Osteoblast (primary cell): ENCODE measurements around the gene ARHGEF6. TPM values are rescaled to one million over a fixed set of nuclear protein-coding genes. Genes with fewer than 3 reads are reported as not detected.

ENCODE experiments used
- DNase-seq: peaks from one replicate; pipeline ENCODE4 v3.0.0; 2011; ENCODE audit warnings: low spot score, mixed read lengths; ENCODE audit not compliant: insufficient read length; ENCODE audit errors: missing footprints
- H2AFZ ChIP-seq: 2 replicates; pipeline ENCODE4 v1.6.0; 2011; ENCODE audit warnings: mild to moderate bottlenecking, low read length
- H3K27ac ChIP-seq: 2 replicates; pipeline ENCODE4 v1.5.1; 2011; ENCODE audit warnings: mild to moderate bottlenecking, low read depth, low read length, moderate library complexity
- H3K27me3 ChIP-seq: 2 replicates; pipeline ENCODE4 v1.6.0; 2012; ENCODE audit warnings: mild to moderate bottlenecking, control low read depth, inconsistent platforms, low read length, moderate library complexity; ENCODE audit not compliant: insufficient read depth
- H3K36me3 ChIP-seq: 2 replicates; pipeline ENCODE4 v1.5.1; 2011; ENCODE audit warnings: mild to moderate bottlenecking, low read length, control low read depth, moderate library complexity; ENCODE audit not compliant: insufficient read depth
- H3K4me1 ChIP-seq: 2 replicates; pipeline ENCODE4 v1.5.1; 2011; ENCODE audit warnings: mild to moderate bottlenecking, low read length, control low read depth, moderate library complexity; ENCODE audit not compliant: insufficient read depth
- H3K4me2 ChIP-seq: 2 replicates; pipeline ENCODE4 v1.6.0; 2011; ENCODE audit warnings: mild to moderate bottlenecking, low read length; ENCODE audit not compliant: insufficient read depth
- H3K4me3 ChIP-seq: fragments of 200-600 bp; sonication (generic); 3 replicates; pipeline ENCODE4 v1.5.1; 2012; ENCODE audit warnings: mild to moderate bottlenecking, low read length, inconsistent platforms; ENCODE audit not compliant: insufficient read depth
- H3K79me2 ChIP-seq: 2 replicates; pipeline ENCODE4 v1.6.0; 2012; ENCODE audit warnings: mild to moderate bottlenecking, low read length, control low read depth, inconsistent platforms; ENCODE audit not compliant: insufficient read depth
- H3K9me3 ChIP-seq: 2 replicates; pipeline ENCODE4 v1.5.1; 2011; ENCODE audit warnings: low read depth, low read length, control low read depth
- H4K20me1 ChIP-seq: 2 replicates; pipeline ENCODE4 v1.6.0; 2012; ENCODE audit warnings: mild to moderate bottlenecking, low read length, control low read depth; ENCODE audit not compliant: insufficient read depth
- CTCF ChIP-seq: IDR thresholded peaks from 2 replicates; pipeline ENCODE4 v1.5.1; 2011; ENCODE audit warnings: mild to moderate bottlenecking, low read depth, low read length, moderate library complexity; ENCODE audit errors: extremely low read depth
- small RNA-seq: library from RNA; depleted of rRNA; stranded (forward); fragments of <200 nt; gene quantifications from one replicate; pipeline ENCODE3, GENCODE V24; 2012
- total RNA-seq: library from RNA; depleted of rRNA; stranded (reverse); fragments of >200 nt; gene quantifications from 2 replicates; pipeline ENCODE4 v1.2.3, GENCODE V29; 2012

ARHGEF6 gene
- total RNA-seq, 1 donor: 17.4 TPM

DNA sequence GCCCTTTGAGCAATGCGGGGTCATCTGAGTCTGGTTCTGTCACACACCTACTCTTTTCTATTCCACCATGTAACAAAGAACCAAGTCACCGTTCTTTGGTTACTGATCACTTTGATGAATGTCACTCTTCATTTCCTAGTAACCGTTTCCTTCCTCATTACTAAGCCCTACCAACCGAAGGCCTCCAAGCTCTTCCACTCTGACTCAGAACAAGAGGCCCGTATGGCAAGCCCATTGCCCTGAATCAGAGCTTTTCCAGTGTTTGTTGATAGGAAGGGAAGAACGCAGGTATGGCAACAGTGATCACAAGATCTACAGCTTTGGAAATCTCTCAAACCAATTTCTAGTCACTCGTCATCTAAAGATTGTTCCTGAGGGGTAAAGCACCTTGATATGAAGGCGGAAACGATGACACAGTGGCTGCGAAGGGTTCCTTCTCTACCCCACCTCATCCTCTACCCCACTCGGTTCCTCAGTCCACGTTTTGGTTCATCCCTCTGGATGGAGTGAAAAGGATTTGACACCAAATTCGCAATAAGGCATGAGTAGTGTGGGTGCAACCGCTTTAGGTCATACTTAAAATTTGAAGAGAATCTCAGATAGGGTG is 160.7 kb downstream of the ARHGEF6 start:
- H3K4me1 ChIP-seq: no peaks in the 10 kb centered on the region

DNA sequence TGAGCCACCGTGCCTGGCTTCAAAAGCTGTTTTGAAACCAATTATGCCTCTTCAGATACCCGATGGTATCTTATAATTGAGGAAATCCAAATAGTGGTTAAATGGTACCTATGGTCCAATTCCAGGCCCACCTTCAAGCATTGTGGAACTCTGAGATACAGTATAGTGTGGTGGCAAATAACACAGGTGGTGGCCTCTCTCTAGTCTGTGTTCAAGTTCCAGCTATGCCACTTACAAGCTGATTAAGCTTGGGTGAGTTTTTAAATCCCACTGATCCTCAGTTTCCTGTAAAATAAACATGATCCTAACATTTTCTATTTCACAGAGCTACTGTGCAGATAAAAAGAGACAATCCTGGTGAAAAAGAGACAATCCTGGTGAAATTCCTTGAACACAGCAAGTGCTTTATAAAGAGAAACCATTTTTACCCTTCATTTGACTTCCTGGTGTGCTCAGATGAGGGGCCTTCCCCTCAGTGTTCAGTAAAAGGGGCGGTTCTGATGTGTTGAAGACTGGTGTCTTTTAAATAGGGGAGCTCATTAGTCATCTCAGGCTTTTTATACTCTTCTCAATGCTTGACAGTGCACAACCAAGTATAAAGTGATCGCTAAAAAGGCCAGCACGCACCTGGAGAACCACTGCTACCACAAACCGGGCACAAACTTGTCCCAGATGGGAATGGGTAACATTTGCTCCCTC is 163.6 kb downstream of the ARHGEF6 start:
- H3K4me1 ChIP-seq: no peaks in the 10 kb centered on the region
- H3K27me3 ChIP-seq: peaks cover 3% of the 10 kb centered on the region
- no peak overlapping the region for H3K27ac ChIP-seq
- TF ChIP-seq CTCF: no peak
- no peak overlapping the region for H2AFZ ChIP-seq
- no peaks in the 10 kb centered on the region for H3K36me3 ChIP-seq
- DNase-seq: no peak
- no peaks in the 10 kb centered on the region for H3K79me2 ChIP-seq
- no peaks in the 10 kb centered on the region for H3K9me3 ChIP-seq
- no peaks in the 10 kb centered on the region for H4K20me1 ChIP-seq
- no peak overlapping the region for H3K4me3 ChIP-seq
- H3K4me2 ChIP-seq: no peak overlapping the region

More for the DNA sequence above, 160.7 kb downstream of the ARHGEF6 start:
- Histone ChIP-seq H3K4me3 (no peak overlapping the region), H4K20me1 (no peaks in the 10 kb centered on the region), H3K27ac (no peak overlapping the region), H3K9me3 (no peaks in the 10 kb centered on the region), H2AFZ (no peak overlapping the region), H3K4me2 (no peak overlapping the region), H3K27me3 (peaks cover 3% of the 10 kb centered on the region), H3K36me3 (no peaks in the 10 kb centered on the region), H3K79me2 (no peaks in the 10 kb centered on the region)
- TF ChIP-seq CTCF: no peak
- no peak for DNase-seq

Small RNAs within 50 kb of the gene (small RNA-seq; reads per million reads assigned to genes)
- gene RF00019 (not detected), gene RNU6-972P (not detected)

Other genes starting within 250 kb of the ARHGEF6 start
- gene VGLL1, start 248.7 kb downstream of the ARHGEF6 start, total RNA-seq: not detected in 2 replicates
- gene CD40LG, start 132.8 kb downstream of the ARHGEF6 start, total RNA-seq: not detected in 2 replicates
- gene RBMX, start 99.8 kb upstream of the ARHGEF6 start, total RNA-seq: 202 and 210 TPM in 2 replicates